HG03108 (cell line): Measurements from ENCODE around the gene CLIP2.
"Not testable (repeated sequence)": the region's sequence is repeated elsewhere in the genome, so short reads cannot be mapped to it uniquely, and the experiment has no call there.

ENCODE experiments used
- ATAC-seq: cut with Tn5 transposase; IDR thresholded peaks from one replicate; pipeline ENCODE4 v1.9.1; 2021; ENCODE audit warnings: moderate library complexity; ENCODE audit not compliant: unreplicated experiment

CLIP2 gene

GRCh38 chr7:74325210-74325565 is 36.0 kb downstream of the CLIP2 start:
- no peak for ATAC-seq

- ATAC-seq = no peak
Measured at GRCh38 chr7:74329225-74329624, 40.0 kb downstream of the CLIP2 start.

GRCh38 chr7:74332373-74333176 is 43.4 kb downstream of the CLIP2 start:
- ATAC-seq = no peak

GRCh38 chr7:74334030-74334429 is 44.8 kb downstream of the CLIP2 start:
- ATAC-seq = no peak

GRCh38 chr7:74337926-74338325 is 48.7 kb downstream of the CLIP2 start:
- ATAC-seq = no peak

- no peak for ATAC-seq
Measured at GRCh38 chr7:74338366-74339108, 49.3 kb downstream of the CLIP2 start.

GRCh38 chr7:74339648-74340047 is 50.4 kb downstream of the CLIP2 start:
- not testable (repeated sequence) for ATAC-seq

- no peak for ATAC-seq
Measured at GRCh38 chr7:74343281-74344131, 54.3 kb downstream of the CLIP2 start.

GRCh38 chr7:74344132-74344496 is 54.9 kb downstream of the CLIP2 start:
- no peak for ATAC-seq

- no peak for ATAC-seq
Measured at GRCh38 chr7:74344786-74345185, 55.6 kb downstream of the CLIP2 start.

GRCh38 chr7:74345970-74346369 is 56.8 kb downstream of the CLIP2 start:
- ATAC-seq = no peak

- ATAC-seq = no peak
Measured at GRCh38 chr7:74349621-74350020, 60.4 kb downstream of the CLIP2 start.

- ATAC-seq = no peak
Measured at GRCh38 chr7:74350751-74351150, 61.5 kb downstream of the CLIP2 start.

GRCh38 chr7:74351836-74352235 is 62.6 kb downstream of the CLIP2 start:
- ATAC-seq = no peak

GRCh38 chr7:74352551-74353138 is 63.4 kb downstream of the CLIP2 start:
- not testable (repeated sequence) for ATAC-seq

GRCh38 chr7:74354009-74354408 is 64.8 kb downstream of the CLIP2 start:
- no peak for ATAC-seq

- no peak for ATAC-seq
Measured at GRCh38 chr7:74355091-74355490, 65.9 kb downstream of the CLIP2 start.

GRCh38 chr7:74356589-74357315 is 67.5 kb downstream of the CLIP2 start:
- ATAC-seq = no peak

- no peak for ATAC-seq
Measured at GRCh38 chr7:74360008-74360407, 70.8 kb downstream of the CLIP2 start.

GRCh38 chr7:74362266-74362665 is 73.1 kb downstream of the CLIP2 start:
- ATAC-seq = no peak
